ENCODE results near the gene COL16A1.

GRCh38 chr1:31752258-31752657 is 48.4 kb upstream of the COL16A1 start:
- no peak for TF ChIP-seq POLR2AphosphoS5 (IDR thresholded peaks at IDR 0.05)
- TF ChIP-seq, protein P1, sequence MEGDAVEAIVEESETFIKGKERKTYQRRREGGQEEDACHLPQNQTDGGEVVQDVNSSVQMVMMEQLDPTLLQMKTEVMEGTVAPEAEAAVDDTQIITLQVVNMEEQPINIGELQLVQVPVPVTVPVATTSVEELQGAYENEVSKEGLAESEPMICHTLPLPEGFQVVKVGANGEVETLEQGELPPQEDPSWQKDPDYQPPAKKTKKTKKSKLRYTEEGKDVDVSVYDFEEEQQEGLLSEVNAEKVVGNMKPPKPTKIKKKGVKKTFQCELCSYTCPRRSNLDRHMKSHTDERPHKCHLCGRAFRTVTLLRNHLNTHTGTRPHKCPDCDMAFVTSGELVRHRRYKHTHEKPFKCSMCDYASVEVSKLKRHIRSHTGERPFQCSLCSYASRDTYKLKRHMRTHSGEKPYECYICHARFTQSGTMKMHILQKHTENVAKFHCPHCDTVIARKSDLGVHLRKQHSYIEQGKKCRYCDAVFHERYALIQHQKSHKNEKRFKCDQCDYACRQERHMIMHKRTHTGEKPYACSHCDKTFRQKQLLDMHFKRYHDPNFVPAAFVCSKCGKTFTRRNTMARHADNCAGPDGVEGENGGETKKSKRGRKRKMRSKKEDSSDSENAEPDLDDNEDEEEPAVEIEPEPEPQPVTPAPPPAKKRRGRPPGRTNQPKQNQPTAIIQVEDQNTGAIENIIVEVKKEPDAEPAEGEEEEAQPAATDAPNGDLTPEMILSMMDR (IDR thresholded peaks at IDR 0.05): no peak
- no peak for TF ChIP-seq POLR2A (IDR thresholded peaks at IDR 0.05)
- no peak for TF ChIP-seq EP300 (IDR thresholded peaks at IDR 0.05)

All from sigmoid colon (tissue), 4 donors.